ENCODE measurements around the gene SIVA1.
A peak's percentile ranks its signal among the peaks of the same experiment; 100 is the strongest.

The SIVA1 gene

DNA sequence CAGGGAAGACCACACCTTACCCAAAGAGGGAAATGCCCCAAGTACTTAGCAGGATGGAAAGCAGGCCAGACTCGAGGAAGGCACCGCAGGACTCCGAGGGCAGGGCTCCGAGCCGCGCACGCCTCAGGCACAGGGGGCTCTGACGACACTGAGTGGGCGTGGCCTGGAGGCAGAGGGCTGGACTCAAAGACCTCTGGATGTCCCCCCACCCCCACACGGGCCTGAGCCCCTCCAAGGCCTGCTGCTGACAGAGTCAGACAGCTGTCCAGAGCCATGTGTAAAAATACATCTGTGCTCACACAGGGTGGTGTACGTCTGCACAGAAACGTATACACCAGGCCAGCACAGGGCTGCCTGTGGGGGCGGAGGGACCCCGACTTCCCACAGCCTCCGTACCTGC lies 41.2 kb downstream of the SIVA1 start:
- Histone ChIP-seq H3K9me3 (ENCODE audit: control insufficient read depth, insufficient read depth, low read depth, low read length) (no peaks in the 10 kb centered on the region), H3K27ac (ENCODE audit: extremely low read depth, low read depth, low read length) (peak overlapping the region; percentile 78), H3K4me3 (ENCODE audit: low read depth, low read length) (peak overlapping the region; percentile 67), H3K36me3 (ENCODE audit: control insufficient read depth in 2 of 2, insufficient read depth in 1 of 2, low read length in 2 of 2) (peaks cover 0 to 44% of the 10 kb centered on the region in 2 experiments; a peak in 1 of 3 replicates), H3K4me1 (ENCODE audit: control insufficient read depth, insufficient read depth, low read length) (peaks cover 10% of the 10 kb centered on the region)
- CTCF ChIA-PET: interaction anchor here (0.6 to 1.2 kb wide), 2 partner anchors 31 to 32 kb away, joined by 3 to 4 read pairs; no protein-coding TSS in a partner anchor
- POLR2A ChIA-PET: interaction anchor here (1.1 to 1.7 kb wide), 2 partner anchors 25 to 41 kb away, joined by 5 to 7 read pairs; partner anchors contain the start of gene SIVA1
- TF ChIP-seq KLF1 (tag by site-specific recombination; IDR thresholded peaks at IDR 0.05) (peak; percentile 48; the same call in 1 of the 2 replicates), SP2 (tag by site-specific recombination; IDR thresholded peaks at IDR 0.05) (peak; percentile 32), ZIC2 (tag by site-specific recombination; IDR thresholded peaks at IDR 0.05) (peak; percentile 61), ZNF510 (tag by site-specific recombination; IDR thresholded peaks at IDR 0.05; ENCODE audit: insufficient replicate concordance) (no peak), ZNF449 (tag by site-specific recombination; IDR thresholded peaks at IDR 0.05) (no peak), OVOL3 (tag by site-specific recombination; IDR thresholded peaks at IDR 0.05) (no peak), ZNF621 (tag by site-specific recombination; IDR thresholded peaks at IDR 0.05) (no peak), ZNF202 (tag by site-specific recombination; IDR thresholded peaks at IDR 0.05; ENCODE audit: borderline replicate concordance) (no peak), REPIN1 (tag by site-specific recombination; IDR thresholded peaks at IDR 0.05; ENCODE audit: low read depth) (no peak), KLF8 (tag by site-specific recombination; IDR thresholded peaks at IDR 0.05) (peak; percentile 22; the same call in 1 of the 2 replicates), ZNF2 (tag by site-specific recombination; IDR thresholded peaks at IDR 0.05) (no peak), ZNF155 (tag by site-specific recombination; IDR thresholded peaks at IDR 0.05) (no peak), ZBTB17 (tag by site-specific recombination; IDR thresholded peaks at IDR 0.05) (peak; percentile 37; the same call in 1 of the 2 replicates), ZNF843 (tag by site-specific recombination; IDR thresholded peaks at IDR 0.05) (no peak), ZNF791 (tag by site-specific recombination; IDR thresholded peaks at IDR 0.05) (no peak), ZNF76 (tag by site-specific recombination; IDR thresholded peaks at IDR 0.05; ENCODE audit: borderline replicate concordance, low read depth) (no peak), KLF10 (tag by site-specific recombination; IDR thresholded peaks at IDR 0.05) (0 out of 2 replicates have a peak, but pooled peaks have one; percentile 26), KLF9 (tag by site-specific recombination; IDR thresholded peaks at IDR 0.05; ENCODE audit: low read depth) (peak; percentile 79), MEIS1 (CRISPR knock-in tag; IDR thresholded peaks at IDR 0.05; ENCODE audit: borderline replicate concordance) (no peak), ZNF473 (tag by site-specific recombination; IDR thresholded peaks at IDR 0.05) (no peak), ZBTB26 (tag by site-specific recombination; optimal IDR thresholded peaks at IDR 0.05) (peak; percentile 25), GLIS2 (tag by site-specific recombination; IDR thresholded peaks at IDR 0.05) (no peak; the same call in 1 of the 2 replicates), ZFP69B (tag by site-specific recombination; IDR thresholded peaks at IDR 0.05) (no peak), ZNF830 (tag by site-specific recombination; IDR thresholded peaks at IDR 0.05; ENCODE audit: low read depth) (no peak), ZFHX2 (tag by site-specific recombination; conservative IDR thresholded peaks at IDR 0.05) (peak; percentile 81), ZNF280D (tag by site-specific recombination; IDR thresholded peaks at IDR 0.05) (no peak), EGR2 (tag by site-specific recombination; IDR thresholded peaks at IDR 0.05; ENCODE audit: low read depth) (peak; percentile 42; the same call in 1 of the 2 replicates), ZBTB8A (tag by site-specific recombination; IDR thresholded peaks at IDR 0.05) (peak; percentile 68), PRDM1 (tag by site-specific recombination; IDR thresholded peaks at IDR 0.05) (no peak)
- TF ChIP-seq, protein P1, sequence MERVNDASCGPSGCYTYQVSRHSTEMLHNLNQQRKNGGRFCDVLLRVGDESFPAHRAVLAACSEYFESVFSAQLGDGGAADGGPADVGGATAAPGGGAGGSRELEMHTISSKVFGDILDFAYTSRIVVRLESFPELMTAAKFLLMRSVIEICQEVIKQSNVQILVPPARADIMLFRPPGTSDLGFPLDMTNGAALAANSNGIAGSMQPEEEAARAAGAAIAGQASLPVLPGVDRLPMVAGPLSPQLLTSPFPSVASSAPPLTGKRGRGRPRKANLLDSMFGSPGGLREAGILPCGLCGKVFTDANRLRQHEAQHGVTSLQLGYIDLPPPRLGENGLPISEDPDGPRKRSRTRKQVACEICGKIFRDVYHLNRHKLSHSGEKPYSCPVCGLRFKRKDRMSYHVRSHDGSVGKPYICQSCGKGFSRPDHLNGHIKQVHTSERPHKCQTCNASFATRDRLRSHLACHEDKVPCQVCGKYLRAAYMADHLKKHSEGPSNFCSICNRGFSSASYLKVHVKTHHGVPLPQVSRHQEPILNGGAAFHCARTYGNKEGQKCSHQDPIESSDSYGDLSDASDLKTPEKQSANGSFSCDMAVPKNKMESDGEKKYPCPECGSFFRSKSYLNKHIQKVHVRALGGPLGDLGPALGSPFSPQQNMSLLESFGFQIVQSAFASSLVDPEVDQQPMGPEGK (tag by site-specific recombination; IDR thresholded peaks at IDR 0.05): peak; percentile 95
- TF ChIP-seq, protein P2, sequence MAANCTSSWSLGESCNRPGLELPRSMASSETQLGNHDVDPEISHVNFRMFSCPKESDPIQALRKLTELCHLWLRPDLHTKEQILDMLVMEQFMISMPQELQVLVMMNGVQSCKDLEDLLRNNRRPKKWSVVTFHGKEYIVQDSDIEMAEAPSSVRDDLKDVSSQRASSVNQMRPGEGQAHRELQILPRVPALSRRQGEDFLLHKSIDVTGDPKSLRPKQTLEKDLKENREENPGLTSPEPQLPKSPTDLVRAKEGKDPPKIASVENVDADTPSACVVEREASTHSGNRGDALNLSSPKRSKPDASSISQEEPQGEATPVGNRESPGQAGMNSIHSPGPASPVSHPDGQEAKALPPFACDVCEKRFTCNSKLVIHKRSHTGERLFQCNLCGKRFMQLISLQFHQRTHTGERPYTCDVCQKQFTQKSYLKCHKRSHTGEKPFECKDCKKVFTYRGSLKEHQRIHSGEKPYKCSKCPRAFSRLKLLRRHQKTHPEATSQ (tag by site-specific recombination; IDR thresholded peaks at IDR 0.05): no peak
